Renal cortex interstitium (tissue), 3 donors: Measurements from ENCODE around the gene NUSAP1. TPM values are rescaled to one million over a fixed set of nuclear protein-coding genes. Genes with fewer than 3 reads are reported as not detected.

Experiments
- polyA plus RNA-seq, 3 donors: library from polyadenylated mRNA; unstranded; fragments of 120-200 nt; gene quantifications; one replicate each; pipeline ENCODE4 v1.2.1, GENCODE V29; 2013; ENCODE audit not compliant: insufficient read length in 3 of 3

The NUSAP1 gene
- polyA plus RNA-seq, 3 donors = 87.8 to 119 (median 117) TPM

Other genes with a start within 250 kb of the NUSAP1 start
- gene INO80, start 216.6 kb upstream of the NUSAP1 start, polyA plus RNA-seq = 10 to 100 TPM; 21.3 to 24.7 (median 22.4) TPM
- gene EXD1, start 102.1 kb upstream of the NUSAP1 start, polyA plus RNA-seq = not detected
- 10 to 100 TPM; 55.6 to 63.5 (median 62.3) TPM for gene CHP1, start 101.6 kb upstream of the NUSAP1 start, polyA plus RNA-seq
- gene OIP5, start 290 bp upstream of the NUSAP1 start, polyA plus RNA-seq = 10 to 100 TPM in 2 of 3 donors, 1 to 10 TPM in 1; 7.2 to 12.2 (median 10.5) TPM
- 10 to 100 TPM; 22.7 to 27.2 (median 25.8) TPM for gene NDUFAF1, start 69.6 kb downstream of the NUSAP1 start, polyA plus RNA-seq
- gene RTF1, start 84.2 kb downstream of the NUSAP1 start, polyA plus RNA-seq = 10 to 100 TPM; 62.8 to 73.0 (median 66.3) TPM
- under 1 TPM; 0.44 to 0.63 (median 0.47) TPM for gene ITPKA, start 161.0 kb downstream of the NUSAP1 start, polyA plus RNA-seq
- 1 to 10 TPM; 1.9 to 2.8 (median 2.2) TPM for gene LTK, start 180.9 kb downstream of the NUSAP1 start, polyA plus RNA-seq
- gene RPAP1, start 211.4 kb downstream of the NUSAP1 start, polyA plus RNA-seq = 10 to 100 TPM; 25.5 to 33.0 (median 31.9) TPM
- 100 to 1,000 TPM; 139 to 175 (median 140) TPM for gene TYRO3, start 226.3 kb downstream of the NUSAP1 start, polyA plus RNA-seq